ENCODE measurements around the gene STK31.
"Not testable (repeated sequence)": the region's sequence is repeated elsewhere in the genome, so short reads cannot be mapped to it uniquely, and the experiment has no call there.

Gene STK31

GRCh38 chr7:23713285-23714149, 3.5 kb downstream of the STK31 start:
- DNase-seq = no peak

- DNase-seq = no peak
Measured at GRCh38 chr7:23714150-23714464, 4.1 kb downstream of the STK31 start.

GRCh38 chr7:23714579-23714978, 4.6 kb downstream of the STK31 start:
- DNase-seq = no peak

DNA sequence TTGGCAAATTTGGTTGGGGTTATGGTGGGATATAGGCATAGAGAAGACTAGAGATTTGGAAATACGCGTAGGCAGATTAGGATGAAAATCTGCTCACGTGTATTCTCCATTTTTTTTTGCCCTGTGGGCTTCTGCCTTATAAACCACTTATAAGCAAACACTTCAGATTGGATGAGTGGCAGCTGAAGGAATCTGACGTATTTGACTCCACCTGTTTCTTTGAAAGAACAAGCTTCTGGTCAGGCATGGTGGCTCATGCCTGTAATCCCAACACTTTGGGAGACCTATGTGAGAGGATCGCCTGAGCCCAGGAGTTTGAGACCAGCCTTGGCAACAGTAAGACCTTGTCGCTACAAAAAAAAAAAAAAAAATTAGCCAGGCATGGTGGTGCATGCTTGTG, 5.1 kb downstream of the STK31 start:
- DNase-seq = no peak

DNA sequence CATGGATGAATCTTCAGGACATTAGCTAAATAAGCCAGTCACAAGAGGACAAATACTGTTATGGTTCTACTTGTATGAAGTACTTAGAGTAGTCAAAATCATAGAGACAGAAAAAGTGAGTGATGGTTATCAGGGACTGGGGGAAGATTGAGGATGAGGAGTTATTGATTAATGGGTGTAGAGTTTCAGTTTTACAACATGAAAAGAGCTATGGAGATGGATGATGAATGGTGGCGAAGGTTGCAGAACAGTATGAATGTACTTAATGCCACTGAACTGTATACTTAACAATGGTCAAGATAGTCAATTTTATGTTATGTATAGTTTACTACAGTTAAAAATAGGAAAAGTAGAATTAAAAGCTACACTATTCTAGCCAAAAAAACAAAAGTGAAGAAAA, 7.8 kb downstream of the STK31 start:
- no peak for DNase-seq

DNA sequence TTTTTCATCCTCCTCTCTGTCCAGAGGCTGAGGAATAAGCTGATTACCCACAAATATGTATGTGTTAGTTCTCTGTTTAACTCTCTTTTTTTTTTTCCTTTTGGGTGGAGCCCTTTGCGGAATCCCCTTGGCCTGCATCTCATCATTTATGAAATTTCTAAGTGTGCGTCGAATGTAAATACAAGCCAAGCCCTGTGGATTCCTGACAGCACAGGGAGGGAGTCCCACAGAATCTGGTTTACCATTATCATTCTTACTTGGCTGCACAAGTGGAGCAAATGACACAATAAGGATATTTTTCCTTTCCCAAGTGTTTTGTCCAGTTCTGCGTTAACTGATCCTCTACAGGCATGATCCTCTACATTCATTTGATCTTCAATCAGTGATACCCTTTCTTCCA, 11.4 kb downstream of the STK31 start:
- no peak for DNase-seq

DNA sequence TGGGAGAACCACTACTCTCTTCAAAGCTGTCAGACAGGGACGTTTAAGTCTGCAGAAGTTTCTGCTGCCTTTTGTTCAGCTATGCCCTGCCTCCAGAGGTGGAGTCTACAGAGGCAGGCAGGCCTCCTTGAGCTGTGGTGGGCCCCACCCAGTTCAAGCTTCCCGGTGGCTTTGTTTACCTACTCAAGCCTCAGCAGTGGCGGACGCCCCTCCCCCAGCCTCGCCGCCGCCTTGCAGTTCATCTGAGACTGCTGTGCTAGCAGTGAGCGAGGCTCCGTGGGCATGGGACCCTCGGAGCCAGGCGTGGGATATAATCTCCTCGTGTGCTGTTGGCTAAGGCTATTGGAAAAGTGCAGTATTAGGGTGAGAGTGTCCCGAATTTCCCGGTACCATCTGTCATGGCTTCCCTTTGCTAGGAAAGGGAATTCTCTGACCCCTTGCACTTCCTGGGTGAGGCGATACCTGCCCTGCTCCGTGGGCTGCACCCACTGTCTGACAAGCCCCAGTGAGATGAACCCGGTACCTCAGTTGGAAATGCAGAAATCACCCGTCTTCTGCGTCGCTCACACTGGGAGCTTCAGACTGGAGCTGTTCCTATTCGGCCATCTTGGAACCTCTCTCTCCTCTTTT, 12.7 kb downstream of the STK31 start:
- not testable (repeated sequence) for DNase-seq

- DNase-seq = not testable (repeated sequence)
Measured at GRCh38 chr7:23724113-23724512, 14.1 kb downstream of the STK31 start.

DNA sequence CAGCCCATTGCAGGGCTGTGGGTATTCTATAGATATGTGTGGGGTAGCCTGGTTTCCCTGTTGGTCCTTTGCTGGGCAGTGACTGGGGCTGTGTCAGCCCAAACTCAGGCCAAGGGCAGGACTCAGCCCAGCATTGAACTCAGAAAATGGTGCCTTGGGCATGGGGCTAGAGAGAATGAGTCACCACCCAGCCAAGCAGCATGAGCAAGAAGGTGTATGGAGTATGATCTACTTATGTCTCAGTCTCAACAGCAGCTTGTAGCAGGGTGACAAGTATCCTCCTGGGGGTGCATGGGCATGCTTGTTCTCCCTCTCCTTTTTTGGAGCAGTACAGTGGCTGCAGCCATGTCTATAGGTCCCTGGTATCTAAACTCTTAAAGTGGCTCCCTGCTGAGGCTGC, 32.0 kb downstream of the STK31 start:
- no peak for DNase-seq

DNA sequence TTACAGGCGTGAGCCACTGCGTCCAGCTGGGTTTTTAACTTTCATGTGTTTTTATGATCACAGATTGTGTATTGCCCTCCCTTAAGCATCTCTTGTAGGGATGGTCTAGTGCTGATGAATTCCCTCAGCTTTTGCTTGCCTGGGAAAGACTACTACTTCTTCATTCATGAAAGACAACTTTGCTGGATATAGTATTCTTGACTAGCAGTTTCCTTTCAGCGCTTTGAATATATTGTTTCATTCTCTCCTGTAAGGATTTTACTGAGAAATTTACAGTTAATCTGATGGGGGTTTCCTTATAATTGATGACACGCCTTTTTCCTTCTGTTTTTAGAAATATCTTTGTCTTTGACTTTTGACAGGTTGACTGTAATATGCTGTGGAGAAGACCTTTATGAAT, 33.2 kb downstream of the STK31 start:
- DNase-seq = no peak

DNA sequence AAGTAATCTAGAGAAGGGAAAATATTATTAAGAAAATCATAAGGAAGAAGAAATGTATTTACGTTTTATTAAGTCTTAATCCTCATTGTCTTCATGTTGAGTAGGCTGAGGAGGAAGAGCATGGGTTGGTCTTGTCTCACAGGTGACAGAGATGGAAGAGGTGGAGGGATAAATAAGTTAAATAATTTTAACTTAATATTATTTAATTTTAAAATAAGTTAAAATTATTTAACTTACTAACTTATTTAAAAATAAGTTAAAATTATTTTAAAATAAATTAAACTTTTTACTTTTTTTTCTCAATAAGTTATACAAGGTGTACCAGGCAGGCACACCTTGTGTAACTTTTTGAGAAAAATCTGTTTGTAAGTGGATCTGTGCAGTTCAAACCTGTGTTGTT, 36.6 kb downstream of the STK31 start:
- DNase-seq = no peak

- DNase-seq = no peak
Measured at GRCh38 chr7:23751852-23752251, 41.8 kb downstream of the STK31 start.

DNA sequence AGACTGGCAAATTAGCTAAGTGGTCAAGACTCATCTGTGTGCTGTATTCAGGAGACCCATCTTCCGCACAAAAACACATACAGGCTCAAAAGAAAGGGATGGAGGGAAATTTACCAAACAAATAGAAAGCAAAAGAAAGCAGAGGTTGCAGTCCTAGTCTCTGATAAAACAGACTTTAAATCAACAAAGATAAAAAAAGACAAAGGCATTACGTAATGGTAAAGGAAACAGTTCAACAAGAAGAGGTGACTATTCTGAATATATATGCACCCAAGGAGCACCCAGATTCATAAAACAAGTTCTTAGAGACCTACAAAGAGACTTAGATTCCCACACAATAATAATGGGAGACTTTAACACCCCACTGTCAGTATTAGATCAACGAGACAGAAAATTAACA, 48.8 kb downstream of the STK31 start:
- not testable (repeated sequence) for DNase-seq

GRCh38 chr7:23759671-23760391, 49.8 kb downstream of the STK31 start:
- no peak for DNase-seq

DNA sequence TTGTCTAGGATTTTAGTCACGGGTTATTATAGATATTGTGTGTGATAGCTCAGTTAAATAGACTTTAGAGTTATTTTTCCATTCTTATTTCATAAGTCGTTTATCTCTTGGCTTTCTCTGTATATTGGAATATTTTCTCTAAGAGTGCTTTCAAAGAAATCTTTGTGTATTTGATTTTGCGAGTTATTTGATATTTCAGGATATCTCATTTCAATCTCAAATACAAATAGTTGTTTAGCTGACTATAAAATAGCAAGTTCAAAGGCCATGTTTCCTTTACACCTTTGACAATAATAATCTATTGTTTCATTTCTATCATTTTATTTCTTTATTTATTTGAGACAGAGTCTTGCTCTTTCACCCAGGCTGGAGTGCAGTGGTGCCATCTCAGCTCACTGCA, 55.9 kb downstream of the STK31 start:
- no peak for DNase-seq

DNA sequence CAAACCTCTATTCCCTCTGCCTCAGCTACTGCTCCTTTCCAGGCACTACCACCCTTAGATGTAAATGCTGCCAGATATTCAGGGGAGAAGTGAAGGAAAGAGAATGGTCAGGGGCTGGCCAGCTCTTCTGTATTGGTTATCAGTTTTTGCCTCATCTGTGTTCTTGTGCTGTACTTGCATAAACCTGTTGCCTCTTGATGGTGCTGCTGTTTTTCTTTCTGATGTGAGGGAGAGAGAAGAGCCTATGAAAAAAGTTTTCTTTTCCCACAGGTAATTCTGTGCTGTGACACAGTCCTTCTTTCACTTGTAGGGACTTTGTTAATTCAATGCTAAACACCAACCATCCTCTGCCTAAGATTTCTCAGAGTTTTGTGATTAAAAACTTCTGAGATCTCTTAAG, 57.5 kb downstream of the STK31 start:
- no peak for DNase-seq

GRCh38 chr7:23768022-23768421, 58.0 kb downstream of the STK31 start:
- no peak for DNase-seq

- not testable (repeated sequence) for DNase-seq
Measured at GRCh38 chr7:23779185-23779800, 69.3 kb downstream of the STK31 start.

DNA sequence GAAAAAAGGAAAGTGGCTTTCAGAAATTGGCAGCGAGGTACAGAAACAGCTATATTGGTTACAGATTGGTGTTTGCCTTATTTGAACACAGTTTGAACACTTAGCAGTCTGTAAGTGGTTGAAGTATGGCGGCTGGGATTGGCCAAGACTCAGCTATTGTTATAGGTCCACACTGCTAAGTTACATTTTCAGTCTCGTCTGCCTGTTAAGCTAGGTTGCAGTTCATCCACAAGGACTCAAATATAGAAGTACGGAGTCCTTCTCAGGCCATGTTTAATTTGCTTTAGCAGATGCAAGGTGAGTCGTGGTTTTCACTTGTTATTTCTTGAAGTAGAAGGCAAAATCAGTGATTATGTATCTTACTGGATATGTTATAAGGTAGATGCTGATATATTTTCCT, 73.1 kb downstream of the STK31 start:
- DNase-seq = no peak

- no peak for DNase-seq
Measured at GRCh38 chr7:23787272-23787671, 77.3 kb downstream of the STK31 start.

- no peak for DNase-seq
Measured at GRCh38 chr7:23788843-23789242, 78.8 kb downstream of the STK31 start.

DNA sequence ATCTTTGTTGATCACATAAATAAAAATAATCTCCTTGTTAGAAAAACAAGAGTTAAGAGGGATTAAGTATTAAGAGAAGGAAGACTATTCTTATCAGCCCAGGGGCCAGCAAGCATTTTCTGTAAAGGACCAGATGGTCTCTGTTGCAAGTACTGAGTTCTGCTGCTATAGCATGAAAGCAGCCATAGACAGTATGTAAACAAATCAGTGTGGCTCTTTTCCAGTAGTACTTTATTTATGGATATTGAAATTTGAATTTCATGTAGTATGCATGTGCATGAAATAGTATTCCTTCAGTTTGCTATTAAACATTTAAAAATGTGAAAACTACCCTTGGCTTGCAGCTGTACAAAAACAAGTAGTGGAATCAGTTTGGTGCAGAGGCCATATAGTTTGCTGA, 81.7 kb downstream of the STK31 start:
- no peak for DNase-seq

- DNase-seq = no peak
Measured at GRCh38 chr7:23802720-23803397, 92.8 kb downstream of the STK31 start.

All from activated CD8-positive, alpha-beta memory T cell treated with anti-CD3 and anti-CD28 coated beads, Interleukin-2, amount 50 U/mL, for 48 hours (primary cell).